NCI-H2196 treated with DMSO at 0.1 percent for 48 hours (cell line): ENCODE data around the gene KCNH6.

Experiments used
- DNase-seq: peaks from one replicate; lab custom pipeline; 2025; ENCODE audit not compliant: unreplicated experiment; lab: John Stamatoyannopoulos, UW

Gene KCNH6

DNA sequence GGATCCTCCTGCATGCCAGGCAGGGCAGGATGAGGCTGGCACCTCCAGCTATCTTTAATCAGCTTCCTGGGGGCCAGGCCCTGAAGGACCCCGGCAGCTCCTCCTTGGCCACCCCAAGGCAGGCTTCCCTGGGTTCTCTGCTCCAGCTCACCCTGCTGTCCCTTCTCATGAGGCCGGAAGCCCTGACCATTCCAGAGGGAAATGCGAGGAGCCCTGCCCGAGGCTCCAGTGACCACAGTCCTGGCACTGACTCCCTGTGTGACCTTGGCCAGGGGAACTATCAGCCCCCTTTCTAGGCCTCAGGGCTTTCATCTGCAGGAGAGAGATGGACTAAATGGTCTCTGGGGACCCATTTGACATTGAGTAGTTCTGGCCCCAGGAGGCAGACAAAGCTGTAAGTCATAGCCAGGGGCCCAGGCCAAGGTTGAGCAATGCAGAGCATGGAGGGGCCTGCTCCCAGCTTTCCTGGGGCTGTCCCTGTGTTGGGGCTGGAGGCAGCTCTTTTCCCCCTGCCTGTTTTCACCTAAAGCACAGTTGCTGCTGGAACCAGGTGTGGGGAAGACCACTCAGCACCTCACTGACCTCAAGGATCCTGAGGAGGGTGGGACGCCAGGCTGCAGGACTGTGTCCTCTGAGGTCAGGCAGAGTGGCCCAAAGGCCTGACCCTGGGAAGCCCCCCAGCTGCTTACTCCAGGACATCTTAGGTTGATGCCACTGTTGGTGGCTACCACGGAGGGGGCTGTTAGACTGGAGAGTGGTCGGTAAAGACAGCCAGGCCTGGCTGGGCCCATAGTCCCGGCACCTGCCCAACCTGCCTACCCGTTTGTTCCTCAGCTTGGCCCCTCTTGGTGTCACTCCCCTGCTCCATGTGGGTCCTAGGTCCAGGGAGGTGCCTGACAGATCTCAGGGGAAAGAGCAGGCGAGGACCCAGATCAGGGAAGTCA, 8.1 kb downstream of the KCNH6 start:
- no peak for DNase-seq

DNA sequence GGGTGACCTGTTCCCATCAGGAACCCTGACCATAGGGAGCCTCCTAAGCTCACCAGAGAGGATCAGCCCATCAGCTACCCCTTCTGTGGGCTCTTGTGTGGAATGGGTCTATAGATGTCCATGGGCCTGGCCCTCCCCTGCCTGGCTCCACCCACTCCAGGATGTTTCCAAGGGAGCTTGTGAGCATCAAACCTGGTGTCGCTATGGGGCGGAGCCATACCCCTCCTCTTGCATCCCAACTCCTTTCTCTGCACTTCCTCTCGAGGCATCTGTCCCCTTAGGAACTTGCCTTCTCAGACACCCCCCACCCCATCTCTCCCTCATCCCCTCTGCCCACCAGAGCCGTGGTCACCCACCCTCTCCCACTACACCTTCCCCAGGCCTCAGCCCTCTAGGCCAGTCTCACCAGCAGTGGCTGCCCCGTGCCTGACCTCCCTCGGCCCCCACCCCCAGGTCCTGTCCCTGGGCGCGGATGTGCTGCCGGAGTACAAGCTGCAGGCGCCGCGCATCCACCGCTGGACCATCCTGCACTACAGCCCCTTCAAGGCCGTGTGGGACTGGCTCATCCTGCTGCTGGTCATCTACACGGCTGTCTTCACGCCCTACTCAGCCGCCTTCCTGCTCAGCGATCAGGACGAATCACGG, 10.4 kb downstream of the KCNH6 start:
- DNase-seq = no peak

DNA sequence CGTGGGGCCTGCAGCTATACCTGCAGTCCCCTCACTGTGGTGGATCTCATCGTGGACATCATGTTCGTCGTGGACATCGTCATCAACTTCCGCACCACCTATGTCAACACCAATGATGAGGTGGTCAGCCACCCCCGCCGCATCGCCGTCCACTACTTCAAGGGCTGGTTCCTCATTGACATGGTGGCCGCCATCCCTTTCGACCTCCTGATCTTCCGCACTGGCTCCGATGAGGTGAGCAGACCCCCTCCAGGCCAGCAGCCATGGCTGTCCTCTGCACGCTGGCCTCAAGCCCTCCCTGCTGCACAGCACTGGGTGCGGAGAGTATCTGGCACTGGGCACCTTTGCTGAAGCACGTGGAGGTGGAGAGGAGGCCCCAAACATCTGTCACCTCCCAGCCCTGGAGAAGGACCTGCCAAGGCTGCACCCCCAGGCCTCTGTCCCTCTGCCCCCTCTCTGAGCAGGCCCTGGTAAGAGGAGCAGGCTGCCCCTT, 11.0 kb downstream of the KCNH6 start:
- DNase-seq = no peak

DNA sequence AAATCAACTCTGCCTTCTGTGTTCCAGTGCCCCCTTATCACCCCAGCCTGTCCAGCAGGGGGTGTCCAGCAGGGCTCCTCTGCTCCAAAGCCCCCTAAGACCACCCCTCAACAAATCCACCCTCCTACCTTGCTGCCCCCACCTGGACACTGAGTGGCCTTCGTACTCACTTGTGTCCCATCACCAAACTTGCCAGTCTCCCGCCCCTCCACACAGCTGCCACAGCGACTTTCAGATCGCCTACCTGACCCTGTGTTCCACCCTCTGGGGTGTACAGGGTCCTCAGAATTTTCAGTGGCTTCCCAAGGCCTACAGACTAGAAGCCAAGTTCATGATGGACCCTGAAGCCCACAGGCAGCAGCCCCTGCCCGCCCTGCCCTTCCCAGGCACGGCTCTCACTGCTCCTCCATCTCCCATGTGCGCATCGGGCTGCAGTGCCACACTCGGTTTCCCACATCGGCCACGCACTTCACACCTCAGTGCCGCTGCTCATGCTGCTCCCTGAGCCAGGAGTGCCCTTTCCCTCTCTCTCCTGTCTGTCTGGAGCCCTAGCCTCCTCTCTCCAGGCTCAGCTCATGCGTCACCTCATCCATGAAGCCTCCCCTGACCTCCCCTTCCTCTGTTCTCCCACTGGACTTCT, 11.8 kb downstream of the KCNH6 start:
- no peak for DNase-seq

DNA sequence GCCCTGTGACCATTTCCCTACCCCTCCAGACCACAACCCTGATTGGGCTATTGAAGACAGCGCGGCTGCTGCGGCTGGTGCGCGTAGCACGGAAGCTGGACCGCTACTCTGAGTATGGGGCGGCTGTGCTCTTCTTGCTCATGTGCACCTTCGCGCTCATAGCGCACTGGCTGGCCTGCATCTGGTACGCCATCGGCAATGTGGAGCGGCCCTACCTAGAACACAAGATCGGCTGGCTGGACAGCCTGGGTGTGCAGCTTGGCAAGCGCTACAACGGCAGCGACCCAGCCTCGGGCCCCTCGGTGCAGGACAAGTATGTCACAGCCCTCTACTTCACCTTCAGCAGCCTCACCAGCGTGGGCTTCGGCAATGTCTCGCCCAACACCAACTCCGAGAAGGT, 12.5 kb downstream of the KCNH6 start:
- no peak for DNase-seq

DNA sequence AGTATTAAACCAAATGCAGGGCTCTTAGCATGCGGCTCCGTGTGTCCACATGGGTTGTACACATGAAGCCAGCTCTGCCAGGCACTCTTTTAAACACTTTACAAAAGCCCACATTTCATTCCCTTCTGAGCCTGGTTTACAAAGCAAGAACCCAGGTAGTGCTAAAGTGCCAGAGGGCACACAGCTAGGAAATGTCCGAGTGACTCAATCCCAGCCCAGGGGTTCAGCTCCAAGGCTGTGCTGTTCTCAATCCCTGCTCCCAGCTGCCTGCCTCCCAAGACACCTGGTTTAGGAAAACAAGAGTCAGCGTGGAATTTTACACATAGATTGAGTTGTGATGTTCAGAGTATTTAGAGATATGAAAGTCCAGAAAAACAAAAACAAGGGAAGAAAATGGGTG, 13.8 kb downstream of the KCNH6 start:
- DNase-seq = no peak

DNA sequence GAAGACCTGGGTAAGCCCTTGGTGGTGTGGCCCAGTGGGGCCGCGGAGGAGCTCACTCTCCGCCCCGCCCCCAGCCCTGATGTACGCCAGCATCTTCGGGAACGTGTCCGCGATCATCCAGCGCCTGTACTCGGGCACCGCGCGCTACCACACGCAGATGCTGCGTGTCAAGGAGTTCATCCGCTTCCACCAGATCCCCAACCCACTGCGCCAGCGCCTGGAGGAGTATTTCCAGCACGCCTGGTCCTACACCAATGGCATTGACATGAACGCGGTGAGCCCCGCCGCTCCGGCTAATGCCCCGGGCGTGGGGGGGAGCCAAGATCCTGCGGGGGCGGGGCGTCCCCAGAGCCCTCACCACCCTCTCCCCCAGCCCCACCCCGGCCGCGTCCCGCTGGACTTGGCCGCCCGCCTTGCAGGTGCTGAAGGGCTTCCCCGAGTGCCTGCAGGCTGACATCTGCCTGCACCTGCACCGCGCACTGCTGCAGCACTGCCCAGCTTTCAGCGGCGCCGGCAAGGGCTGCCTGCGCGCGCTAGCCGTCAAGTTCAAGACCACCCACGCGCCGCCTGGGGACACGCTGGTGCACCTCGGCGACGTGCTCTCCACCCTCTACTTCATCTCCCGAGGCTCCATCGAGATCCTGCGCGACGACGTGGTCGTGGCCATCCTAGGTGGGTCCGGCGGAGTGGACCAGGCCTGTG, 15.0 kb downstream of the KCNH6 start:
- DNase-seq = no peak

DNA sequence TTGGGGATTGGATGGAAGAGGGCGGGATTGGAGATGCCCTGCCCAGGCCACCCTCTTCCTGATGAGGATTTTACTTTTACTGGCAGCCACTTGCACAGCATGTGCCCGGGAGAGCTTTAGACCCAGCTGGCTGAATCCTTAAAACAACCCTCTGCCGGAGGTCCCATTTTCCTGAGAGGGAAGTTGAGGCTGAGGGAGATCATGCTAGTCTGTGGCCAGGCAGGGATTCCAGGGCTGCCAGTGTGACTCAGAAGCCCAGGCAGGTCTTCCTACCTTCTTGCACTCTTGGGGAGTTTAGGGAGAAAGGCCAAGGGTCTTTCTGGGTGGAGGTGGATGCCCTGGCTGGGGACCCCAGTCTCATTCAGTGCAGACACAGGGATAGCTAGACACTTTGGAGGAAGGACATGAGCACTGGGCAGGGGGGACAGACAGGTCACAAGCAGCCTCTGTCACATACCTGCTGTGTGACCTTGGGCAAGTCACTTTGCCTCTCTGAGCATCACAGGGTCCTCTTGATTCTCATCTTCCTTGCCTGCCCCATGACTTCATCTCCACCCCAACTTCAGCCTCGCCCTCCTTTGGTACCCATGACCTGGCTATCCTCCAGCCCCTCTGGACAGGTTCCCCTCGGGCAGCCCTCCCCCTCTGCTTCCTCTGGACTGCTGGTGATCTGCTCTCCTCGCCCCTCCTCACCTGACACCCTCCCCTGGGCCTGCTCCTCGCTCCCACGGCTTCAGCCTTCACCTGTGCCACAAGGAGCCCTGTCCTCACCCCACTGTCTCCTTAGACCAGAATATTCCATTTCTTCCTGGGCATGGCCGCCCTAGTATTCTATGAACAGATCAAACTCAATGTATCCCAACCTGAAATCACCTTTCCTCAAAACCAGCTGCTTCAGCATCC, 15.8 kb downstream of the KCNH6 start:
- no peak for DNase-seq

DNA sequence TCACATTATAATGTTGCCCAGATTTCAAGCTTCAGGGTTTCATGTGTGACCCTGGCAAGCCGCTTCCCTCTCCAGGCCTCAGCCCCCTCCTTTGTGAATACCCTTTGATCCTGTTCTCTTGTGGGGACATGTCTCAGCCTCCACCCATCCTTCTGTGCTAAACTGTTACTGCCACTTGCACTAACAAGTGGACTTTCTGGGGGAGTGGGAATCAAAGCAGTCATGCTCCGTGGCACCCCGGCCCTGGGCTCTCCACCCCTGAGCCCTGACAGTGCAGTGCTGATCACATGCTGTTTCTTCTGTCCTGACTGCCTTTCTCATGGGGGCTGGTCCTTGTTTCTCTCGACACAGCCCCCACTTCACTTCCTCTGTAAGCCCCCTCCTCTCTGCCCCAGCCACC, 17.4 kb downstream of the KCNH6 start:
- DNase-seq = no peak

DNA sequence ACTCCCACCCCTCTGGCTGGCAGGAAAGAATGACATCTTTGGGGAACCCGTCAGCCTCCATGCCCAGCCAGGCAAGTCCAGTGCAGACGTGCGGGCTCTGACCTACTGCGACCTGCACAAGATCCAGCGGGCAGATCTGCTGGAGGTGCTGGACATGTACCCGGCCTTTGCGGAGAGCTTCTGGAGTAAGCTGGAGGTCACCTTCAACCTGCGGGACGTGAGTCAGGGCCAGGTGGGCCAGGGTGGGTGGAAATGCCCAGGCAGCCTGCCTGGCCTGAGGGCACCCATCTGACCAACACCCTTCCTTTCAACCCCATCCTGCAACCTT, 19.0 kb downstream of the KCNH6 start:
- no peak for DNase-seq

DNA sequence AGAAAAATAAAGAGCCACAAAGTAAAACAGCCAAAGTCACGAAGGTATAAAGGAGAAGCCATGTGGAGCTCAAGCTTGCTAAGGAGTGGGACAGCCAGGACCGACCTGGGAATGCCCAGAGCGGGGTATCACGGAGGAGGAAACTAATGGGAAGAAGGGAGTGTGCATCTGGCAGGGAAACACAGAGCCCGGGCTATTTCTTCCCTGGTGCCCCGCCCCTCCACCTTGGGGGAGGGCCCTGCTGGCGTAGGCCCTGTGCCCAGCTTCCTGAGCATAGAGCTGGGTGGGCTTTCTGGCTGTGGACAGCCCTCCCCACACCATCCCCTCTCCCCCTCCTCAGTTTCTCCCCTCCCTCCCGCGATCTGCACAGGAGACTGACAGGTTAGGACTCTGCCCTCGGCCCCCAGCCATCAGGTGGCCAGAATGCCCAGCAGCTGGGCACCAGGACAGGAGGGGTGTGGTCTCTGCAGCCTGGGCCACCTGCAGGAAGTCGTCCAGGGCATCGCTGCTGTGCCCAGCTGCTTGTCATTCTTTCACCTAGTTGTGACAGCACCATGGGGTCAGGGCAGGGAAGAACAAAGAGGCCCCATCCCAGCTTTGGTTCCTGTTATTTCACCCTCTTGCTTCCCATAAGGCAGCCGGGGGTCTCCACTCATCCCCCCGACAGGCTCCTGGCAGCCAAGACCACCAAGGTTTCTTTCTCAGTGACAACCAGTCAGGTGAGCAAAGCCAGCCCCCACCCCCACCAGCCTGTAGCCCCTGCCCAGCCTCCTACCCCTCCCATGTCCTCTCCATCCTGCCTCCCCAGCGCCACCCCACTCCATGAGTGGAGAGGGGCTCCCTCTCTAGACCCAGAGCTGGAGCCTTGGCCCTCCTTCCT, 20.0 kb downstream of the KCNH6 start:
- peak; percentile 21 for DNase-seq

DNA sequence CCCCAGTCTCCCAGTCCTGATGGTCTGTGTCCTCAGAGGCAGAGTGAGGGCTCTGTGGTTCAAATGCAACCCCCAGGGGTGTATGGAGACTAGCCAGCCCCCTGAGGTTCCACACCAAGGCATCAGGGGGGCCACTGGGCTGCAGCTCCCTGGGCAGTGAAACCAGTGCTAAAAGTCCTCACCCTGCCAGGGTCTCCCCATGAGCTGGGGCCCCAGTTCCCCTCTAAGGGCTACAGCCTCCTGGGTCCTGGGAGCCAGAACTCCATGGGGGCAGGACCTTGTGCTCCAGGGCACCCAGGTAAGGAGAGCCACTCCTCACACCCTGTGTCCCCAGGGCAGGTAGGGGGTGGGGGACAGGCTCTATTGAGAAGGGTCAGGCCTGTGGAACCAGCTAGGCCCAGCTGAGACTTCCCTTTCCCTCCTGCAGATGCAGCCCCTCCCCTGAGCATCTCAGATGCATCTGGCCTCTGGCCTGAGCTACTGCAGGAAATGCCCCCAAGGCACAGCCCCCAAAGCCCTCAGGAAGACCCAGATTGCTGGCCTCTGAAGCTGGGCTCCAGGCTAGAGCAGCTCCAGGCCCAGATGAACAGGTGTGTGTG, 20.8 kb downstream of the KCNH6 start:
- no peak for DNase-seq

DNA sequence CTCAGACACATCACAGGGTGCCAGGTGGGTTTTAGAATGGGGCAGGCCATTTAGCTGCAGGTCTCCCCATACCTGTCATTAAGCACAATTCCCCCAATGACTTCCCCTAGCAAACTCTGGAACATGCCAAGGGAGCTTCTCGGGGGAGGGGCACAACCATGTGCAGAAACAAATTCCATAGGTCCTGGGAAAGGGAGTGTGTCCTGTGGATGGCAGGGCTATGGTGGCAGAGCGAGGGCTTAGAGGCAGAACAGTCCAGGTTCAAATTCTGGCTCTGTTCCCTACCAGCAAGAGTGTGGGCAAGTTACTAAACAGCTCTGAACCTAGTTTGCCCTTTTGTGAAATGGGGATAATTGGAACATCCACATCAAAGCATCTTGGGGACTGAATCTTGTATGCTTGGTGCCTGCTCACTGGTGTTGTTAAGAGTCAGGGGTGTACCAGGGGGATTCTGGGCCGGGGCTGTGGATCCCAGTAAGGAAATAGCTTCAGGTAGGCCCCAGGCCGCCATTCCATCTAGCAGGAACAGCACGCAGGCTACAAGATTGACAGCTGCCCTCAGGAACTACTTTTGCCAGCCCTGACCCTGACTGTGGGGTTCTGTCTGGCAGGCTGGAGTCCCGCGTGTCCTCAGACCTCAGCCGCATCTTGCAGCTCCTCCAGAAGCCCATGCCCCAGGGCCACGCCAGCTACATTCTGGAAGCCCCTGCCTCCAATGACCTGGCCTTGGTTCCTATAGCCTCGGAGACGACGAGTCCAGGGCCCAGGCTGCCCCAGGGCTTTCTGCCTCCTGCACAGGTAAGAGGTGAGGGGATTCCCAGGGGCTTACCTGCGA, 21.5 kb downstream of the KCNH6 start:
- DNase-seq = no peak

DNA sequence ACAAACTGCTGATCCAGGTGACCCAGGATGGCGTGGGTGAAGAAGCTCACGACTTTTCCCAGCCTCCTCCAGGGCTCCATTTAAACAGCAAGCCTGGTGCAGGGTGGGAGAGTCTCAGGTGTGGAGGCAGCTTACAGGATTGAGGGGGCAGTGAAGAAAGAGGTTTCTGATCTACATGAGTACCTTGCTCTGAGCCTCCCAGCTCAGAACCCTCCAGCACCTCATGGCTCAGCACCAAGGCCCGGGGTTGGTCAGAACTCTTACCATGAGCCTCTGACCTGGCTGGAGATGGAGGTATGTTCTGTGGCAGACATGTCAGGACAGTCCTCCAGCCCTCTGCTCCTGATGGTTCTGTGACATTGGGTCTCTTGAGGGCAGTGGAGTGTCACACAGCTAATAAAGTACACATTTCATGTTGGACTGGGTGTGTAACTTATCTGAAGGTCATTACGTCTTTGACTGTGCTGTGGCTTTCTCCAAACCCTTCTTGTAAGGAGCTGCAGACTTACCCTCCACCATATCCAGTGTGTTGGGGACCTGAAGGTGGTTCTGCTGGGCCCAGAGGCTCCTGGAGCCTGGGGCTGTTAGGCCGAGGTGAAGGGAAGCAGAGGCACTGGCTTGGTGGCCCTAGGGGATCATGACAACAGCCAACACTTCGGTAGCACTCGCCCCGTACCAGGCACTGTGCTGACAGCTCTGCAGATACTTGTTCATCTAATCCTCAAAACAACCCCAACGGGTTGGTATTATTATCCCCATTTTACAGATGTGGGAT, 23.3 kb downstream of the KCNH6 start:
- no peak for DNase-seq

DNA sequence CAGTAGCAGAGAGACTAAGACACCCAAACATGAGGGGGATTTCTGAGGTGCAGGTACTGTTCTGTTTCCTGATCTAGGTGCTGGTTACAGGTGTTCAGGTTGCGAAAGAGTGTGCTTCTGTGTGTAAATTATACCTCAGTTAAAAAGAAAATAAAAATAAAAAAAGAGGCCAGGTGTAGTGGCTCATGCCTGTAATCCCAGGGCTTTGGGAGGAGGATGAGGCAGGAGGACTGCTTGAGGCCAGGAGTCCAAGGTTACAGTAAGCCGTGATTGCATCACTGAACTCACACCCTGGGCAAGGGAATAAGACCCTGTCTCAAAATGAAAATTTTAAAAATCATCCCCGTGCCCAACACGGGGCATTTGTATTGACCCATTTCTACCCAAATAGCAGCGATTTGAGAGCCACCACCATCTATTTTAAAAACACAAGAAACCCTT, 23.9 kb downstream of the KCNH6 start:
- DNase-seq = no peak

DNA sequence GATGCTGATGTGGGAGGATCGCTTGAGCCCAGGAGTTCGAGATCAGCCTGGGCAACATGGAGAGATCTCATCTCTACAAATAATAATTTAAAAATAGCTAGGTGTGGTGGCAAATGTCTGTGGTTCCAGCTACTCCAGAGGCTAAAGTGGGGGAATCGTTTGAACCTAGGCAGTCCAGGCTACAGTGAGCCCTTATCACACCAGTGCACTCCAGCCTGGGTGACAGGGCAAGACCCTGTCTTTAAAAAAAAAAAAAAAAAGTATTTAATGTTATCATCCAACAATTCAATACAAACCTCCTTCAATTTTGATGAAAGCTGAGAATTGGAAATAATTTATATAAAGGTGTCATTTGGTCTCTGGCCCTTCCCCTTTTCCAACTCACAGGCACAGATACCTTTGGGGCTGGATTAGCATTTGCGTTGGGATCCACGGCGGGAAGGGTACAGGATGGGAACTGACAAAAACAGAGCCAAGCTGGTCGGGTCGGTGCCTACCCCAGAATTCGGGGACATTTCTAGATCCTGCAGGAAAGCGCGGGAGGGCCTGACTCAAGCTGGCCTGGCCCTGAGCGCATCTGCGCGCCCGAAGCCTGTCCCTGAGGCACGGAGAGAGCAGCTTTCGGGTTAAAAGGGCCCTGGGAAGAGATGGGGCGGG, 26.3 kb downstream of the KCNH6 start:
- DNase-seq = peak; percentile 50
